ENCODE data around the gene CCDC57. TPM values are rescaled to one million over a fixed set of nuclear protein-coding genes. Genes with fewer than 3 reads are reported as not detected.

Gene CCDC57
- total and polyA plus RNA-seq, 9 of the 15 experiments (the other 6 are each of a cell fraction or from before 2014, with no cell fraction given) = 0.83 to 36.2 (median 13.6) TPM

- in situ Hi-C loops (cut with MboI) (no loop called here), intact Hi-C loops (cut with micrococcal nuclease) (no loop called here)
- Histone ChIP-seq H3K9me3 (replicated peaks; ENCODE audit: control insufficient read depth, insufficient read depth, low read depth, low read length) (no peaks in the 10 kb centered on the region; the same call in 1 of the 2 replicates), H3K4me2 (ENCODE audit: insufficient read depth, low read length) (peak overlapping the region; percentile 53), H3K36me3 (ENCODE audit: control insufficient read depth, insufficient read depth, low read length) (peaks cover 40% of the 10 kb centered on the region; the same call in 2 of the 3 replicates), H3K4me3 (no peak overlapping the region), H3K9me1 (ENCODE audit: control insufficient read depth, insufficient read depth, low read length) (peaks cover 8% of the 10 kb centered on the region), H3K27ac (ENCODE audit: extremely low read depth, low read depth, low read length) (peak overlapping the region; percentile 80), H3K4me1 (replicated peaks in 1 of 2; ENCODE audit: control insufficient read depth in 2 of 2, insufficient read depth in 2 of 2, low read length in 2 of 2) (peaks cover 45 to 57% of the 10 kb centered on the region in 2 experiments), H3K9ac (ENCODE audit: insufficient read depth in 1 of 2, low read depth in 2 of 2, low read length in 2 of 2) (peak overlapping the region; percentile 60 to 86), H2AFZ (ENCODE audit: low read depth, low read length) (peak overlapping the region; percentile 54), H3K27me3 (ENCODE audit: control insufficient read depth in 2 of 2, insufficient read depth in 2 of 2, low read length in 2 of 2) (no peaks in the 10 kb centered on the region), H3K79me2 (ENCODE audit: control insufficient read depth, insufficient read depth, low read length) (peaks cover 10% of the 10 kb centered on the region; the same call in 1 of the 3 replicates), H4K20me1 (replicated peaks; ENCODE audit: control insufficient read depth, insufficient read depth, low read length) (no peaks in the 10 kb centered on the region)
- POLR2A ChIA-PET = interaction anchor here (0.6 to 1.9 kb wide), 7 partner anchors 9 to 103 kb away, joined by 3 to 11 read pairs (median 4); partner anchors contain the start of genes CCDC57 and FASN
- CTCF ChIA-PET (ENCODE audit: low intra/inter-chr PET ratio) = no interaction called here
- BruUV-seq (replicated peaks) = TSS peak; percentile 34
- peak; percentile 46 to 88 (median 62) for DNase-seq (ENCODE audit: extremely low read depth in 1 of 4, low spot score in 3 of 4)
- ATAC-seq = peak; percentile 92
- 52% methylated on average over 13 of the region's 13 CpGs for WGBS (ENCODE audit: insufficient coverage, low coverage, missing lambda C conversion rate)
- peak; percentile 98 for FAIRE-seq
- no peak for TF ChIP-seq HMGXB4 (CRISPR knock-in tag; IDR thresholded peaks at IDR 0.05)
- peak; percentile 70 for TF ChIP-seq CBFA2T3 (IDR thresholded peaks at IDR 0.05)
- no peak for TF ChIP-seq RBM34 (IDR thresholded peaks at IDR 0.05; ENCODE audit: borderline replicate concordance, insufficient read depth, low read length)
- TF ChIP-seq ELK1 (CRISPR knock-in tag; IDR thresholded peaks at IDR 0.05) = no peak
- no peak for TF ChIP-seq U2AF2 (optimal IDR thresholded peaks at IDR 0.05; ENCODE audit: low read depth, low read length)
- no peak; the same call in 1 of the 2 replicates for TF ChIP-seq NCOA6 (IDR thresholded peaks at IDR 0.05)
- no peak for TF ChIP-seq POLR3G (IDR thresholded peaks at IDR 0.05; ENCODE audit: extremely low read depth, insufficient read length, insufficient replicate concordance)
- TF ChIP-seq ZEB2 (IDR thresholded peaks at IDR 0.05) = no peak
- TF ChIP-seq SMAD2 (IDR thresholded peaks at IDR 0.05; ENCODE audit: low read depth, low read length) = no peak
- no peak for TF ChIP-seq ZNF146 (CRISPR knock-in tag; IDR thresholded peaks at IDR 0.05; ENCODE audit: unreplicated experiment)
- TF ChIP-seq KLF6 (CRISPR knock-in tag; IDR thresholded peaks at IDR 0.05; ENCODE audit: borderline replicate concordance) = no peak
- TF ChIP-seq BMI1 (IDR thresholded peaks at IDR 0.05; ENCODE audit: low read length) = no peak
- TF ChIP-seq CBFA2T2 (conservative IDR thresholded peaks at IDR 0.05) = 0 out of 2 replicates have a peak, but pooled peaks have one; percentile 30
- no peak; the same call in 1 of the 2 replicates for TF ChIP-seq ARID3A (IDR thresholded peaks at IDR 0.05; ENCODE audit: borderline replicate concordance, low read depth, low read length)
These were observed 11.7 kb downstream of the CCDC57 start for GRCh38 chr17:82200743-82201497.
